ENCODE data around the gene PRUNE2.

PRUNE2 gene

GRCh38 chr9:76729116-76729515 lies 176.8 kb downstream of the PRUNE2 start:
- DNase-seq: peak; percentile 29

DNA sequence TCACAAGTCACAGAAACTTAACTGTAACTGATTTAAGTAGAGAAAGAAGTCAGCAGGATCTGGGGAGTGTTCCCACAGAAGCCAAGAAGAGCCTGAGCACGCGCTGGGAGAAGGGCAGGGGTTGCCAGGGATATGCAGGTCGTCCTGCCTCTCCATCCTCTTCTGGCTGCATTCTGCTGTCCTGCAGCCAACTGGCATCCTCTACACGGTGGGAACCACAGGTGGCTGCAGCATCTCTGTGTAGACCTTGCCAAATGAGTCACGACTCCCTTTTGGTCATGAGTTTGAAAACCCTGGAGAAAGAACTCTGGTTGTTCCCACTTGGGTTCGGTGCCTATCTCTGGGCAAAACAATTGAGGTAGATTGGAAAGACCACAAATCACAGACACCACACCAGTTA lies 180.0 kb downstream of the PRUNE2 start:
- peak; percentile 9 for DNase-seq

DNA sequence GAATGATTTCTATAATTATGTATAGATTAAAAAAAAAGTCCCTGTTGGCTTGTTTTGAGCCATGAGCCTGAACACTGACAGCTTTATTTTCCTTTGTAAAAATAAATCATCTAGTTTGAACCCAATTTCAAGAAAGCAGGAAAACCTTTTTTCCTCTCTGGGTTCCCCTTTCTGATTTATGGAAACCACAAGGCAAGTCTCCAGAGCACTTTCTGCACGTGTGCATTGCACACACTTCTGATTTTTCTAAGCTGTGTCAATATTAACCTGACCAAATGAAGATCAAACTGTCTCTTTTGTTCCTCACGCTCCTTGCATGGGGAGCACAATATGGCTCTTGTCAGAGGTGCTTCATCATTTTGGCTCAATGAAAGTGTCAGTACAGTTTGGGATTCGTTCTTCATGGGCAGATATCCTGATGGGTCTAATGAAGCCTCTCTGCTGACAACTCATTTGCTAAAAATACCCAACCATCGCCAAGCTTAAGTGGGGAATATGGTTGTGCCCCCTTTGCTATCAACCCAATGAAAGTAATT lies 180.8 kb downstream of the PRUNE2 start:
- peak; percentile 60 for DNase-seq

GRCh38 chr9:76720245-76720644 lies 185.7 kb downstream of the PRUNE2 start:
- no peak for DNase-seq

DNA sequence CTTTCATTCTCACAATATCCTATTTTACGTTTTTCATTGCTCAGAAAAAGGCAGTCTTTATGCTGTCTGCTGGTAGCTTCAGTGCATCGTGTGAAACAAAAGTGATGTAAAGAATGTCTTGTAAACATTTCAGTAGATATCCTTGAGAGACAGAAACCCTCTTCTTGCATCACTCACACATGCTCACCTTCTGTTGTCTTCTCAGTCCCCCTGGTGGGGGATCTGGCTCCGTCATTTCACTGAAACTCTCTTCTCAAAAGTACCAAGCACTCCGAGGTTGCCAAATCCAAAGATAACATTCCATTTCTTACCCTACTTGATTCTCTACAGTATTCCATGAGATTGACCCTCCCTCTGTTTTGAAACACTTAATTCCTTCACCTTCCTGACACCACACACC lies 187.7 kb downstream of the PRUNE2 start:
- DNase-seq: peak; percentile 52

DNA sequence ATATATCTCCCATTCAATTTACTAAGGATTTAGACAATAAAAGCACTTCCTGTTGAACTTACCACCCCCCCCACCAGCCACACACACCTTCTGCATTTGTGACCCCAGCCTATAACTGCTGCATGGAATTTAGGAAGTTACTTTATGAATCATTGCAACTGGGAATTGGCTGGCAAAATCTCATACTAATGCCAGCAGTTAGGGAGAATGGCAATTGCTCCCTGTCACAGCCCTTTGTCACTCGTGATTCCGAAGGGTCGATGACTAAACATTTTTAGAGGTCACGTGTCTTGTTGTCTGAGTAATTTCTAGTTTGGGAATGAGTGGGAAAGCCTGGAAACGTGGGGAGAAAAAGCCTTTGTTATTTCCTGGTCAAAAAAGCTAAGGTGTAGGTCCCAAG lies 188.3 kb downstream of the PRUNE2 start:
- peak; percentile 87 for DNase-seq

DNA sequence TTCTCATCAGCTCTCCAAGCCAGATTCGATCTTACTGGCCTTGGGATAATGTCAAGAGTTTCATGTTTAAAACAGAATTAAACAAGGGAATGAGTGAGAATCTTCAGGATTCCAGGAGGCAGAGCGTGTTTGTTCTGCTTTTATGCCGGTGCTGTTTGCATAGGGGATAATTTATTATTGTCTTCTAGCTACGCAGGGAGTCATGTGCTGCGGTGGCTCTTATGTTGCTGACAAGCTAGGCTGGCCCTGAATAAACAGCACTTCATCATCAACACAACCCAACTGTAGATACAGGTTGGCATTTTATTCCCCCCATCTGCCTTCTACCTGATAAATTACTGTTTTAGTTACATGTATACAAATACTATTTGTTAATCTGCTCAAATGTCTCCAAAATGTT lies 188.7 kb downstream of the PRUNE2 start:
- peak; percentile 89 for DNase-seq

DNA sequence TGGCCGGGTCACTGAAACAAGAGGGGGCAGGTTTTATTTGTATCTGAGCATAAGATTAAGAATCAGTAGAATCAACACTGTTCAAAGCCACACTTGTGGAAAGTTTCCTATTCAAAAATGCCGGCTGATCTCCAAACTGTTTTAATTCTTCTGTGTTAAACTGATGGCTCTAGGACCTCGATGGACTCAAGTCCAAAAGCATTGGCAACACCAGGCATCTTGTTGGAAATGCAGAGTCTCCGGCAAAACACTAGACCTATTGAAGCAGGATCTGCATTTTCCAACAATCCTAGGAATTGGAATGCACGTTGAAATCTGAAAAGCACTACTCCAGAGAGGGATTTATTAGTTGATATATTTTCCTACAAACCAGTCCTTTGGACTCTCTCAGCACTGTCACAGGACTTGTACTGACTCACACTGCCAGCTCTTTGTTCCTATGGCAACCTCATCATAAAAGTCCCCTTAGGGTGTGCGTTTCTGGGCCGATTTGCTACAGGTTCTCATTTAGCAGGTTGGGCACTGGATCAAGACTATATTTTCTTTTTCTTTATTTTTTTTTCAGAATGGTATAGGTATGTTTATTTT lies 189.7 kb downstream of the PRUNE2 start:
- DNase-seq: peak; percentile 64

DNA sequence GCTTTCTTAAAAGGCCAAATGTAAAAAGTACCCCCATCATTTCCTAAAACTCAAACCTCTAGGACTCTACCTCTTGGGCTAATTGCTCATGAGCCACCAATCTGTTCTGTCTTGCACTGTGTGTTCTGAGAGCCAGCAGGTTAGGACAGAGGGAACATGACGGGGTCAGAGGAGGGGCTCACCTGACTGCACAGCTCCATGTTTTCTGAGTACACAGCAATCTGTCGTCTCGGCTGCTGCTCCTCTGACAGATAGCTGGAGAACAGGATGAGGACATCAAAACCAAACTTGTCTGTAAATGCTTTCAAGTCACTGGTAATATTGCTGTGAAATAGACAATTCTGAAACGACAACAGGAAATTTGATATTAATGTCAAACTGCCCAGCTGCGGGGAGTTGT lies 192.5 kb downstream of the PRUNE2 start:
- DNase-seq: no peak

- no peak for DNase-seq
Observed at GRCh38 chr9:76709020-76709419, 196.9 kb downstream of the PRUNE2 start.

DNA sequence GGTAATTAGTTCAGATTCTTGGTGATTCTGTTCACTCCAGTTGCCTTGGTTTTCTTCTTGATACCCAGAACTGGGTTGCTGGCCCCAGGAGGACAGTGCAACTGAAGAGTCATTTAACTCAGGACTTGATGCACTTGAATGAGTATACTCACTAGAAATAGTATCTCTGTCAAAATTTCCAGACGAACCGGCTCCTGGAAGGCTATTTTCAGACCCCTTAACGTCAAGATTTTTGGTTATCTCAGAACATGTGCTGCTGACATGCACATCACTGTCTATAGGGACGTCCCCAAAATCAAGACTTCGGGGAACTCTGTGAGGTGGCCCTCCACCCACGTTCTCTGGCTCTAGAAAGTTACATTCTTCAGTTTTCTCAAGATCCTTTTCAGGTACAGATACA lies 198.4 kb downstream of the PRUNE2 start:
- no peak for DNase-seq

DNA sequence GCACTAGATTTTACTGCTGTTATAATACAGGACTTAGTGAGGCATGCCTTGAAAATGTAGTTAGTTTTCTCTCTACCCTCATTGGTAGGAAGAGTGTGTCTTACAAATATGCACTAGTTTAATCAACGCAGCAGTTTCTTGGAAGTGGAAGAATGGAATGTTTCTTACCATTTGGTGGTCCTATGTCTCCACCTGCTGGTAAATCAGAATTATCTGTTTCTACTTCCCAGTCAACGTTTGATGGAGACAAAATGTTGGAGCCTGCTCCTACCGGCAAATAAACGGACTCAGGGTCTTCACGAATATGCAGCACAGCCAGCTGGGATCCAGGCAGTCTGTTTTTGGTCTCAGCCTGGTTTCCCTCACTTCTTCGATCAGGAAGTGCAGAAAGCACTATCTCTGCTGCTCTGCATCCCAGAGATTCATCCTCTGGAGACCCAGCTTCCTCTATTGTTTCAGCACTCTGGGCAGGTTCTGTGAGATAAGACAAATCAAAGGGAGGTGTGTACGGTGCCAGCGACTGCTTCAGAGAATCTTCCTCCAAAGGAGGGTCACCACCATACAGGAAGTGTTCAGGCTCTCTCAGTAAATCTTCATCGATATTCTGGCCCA lies 201.2 kb downstream of the PRUNE2 start:
- peak; percentile 83 for DNase-seq

GRCh38 chr9:76703270-76703669 lies 202.6 kb downstream of the PRUNE2 start:
- no peak for DNase-seq

GRCh38 chr9:76701441-76702039 lies 204.4 kb downstream of the PRUNE2 start:
- DNase-seq: no peak

GRCh38 chr9:76700916-76701315 lies 205.0 kb downstream of the PRUNE2 start:
- DNase-seq: no peak

GRCh38 chr9:76699971-76700370 lies 205.9 kb downstream of the PRUNE2 start:
- no peak for DNase-seq

GRCh38 chr9:76697554-76697953 lies 208.4 kb downstream of the PRUNE2 start:
- DNase-seq: peak; percentile 5

- DNase-seq: no peak
Observed at GRCh38 chr9:76697081-76697480, 208.8 kb downstream of the PRUNE2 start.

DNA sequence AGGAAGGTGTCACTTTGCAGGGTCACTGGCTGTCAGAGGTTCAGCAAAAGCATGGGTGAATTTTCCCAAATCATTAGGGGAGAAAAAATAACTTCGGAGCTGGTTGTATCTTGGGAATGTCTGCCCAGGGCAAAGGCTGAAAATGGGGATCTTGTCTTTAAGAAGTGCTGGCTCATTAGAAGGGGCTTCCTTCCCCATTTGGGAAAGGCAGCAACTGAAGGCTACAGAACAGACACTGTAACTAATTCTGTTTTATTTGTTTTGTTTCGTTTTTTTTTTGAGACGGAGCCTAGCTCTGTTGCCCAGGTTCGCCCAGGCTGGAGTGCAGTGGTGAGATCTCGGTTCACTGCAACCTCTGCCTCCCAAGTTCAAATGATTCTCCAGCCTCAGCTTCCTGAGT lies 212.0 kb downstream of the PRUNE2 start:
- DNase-seq: no peak

DNA sequence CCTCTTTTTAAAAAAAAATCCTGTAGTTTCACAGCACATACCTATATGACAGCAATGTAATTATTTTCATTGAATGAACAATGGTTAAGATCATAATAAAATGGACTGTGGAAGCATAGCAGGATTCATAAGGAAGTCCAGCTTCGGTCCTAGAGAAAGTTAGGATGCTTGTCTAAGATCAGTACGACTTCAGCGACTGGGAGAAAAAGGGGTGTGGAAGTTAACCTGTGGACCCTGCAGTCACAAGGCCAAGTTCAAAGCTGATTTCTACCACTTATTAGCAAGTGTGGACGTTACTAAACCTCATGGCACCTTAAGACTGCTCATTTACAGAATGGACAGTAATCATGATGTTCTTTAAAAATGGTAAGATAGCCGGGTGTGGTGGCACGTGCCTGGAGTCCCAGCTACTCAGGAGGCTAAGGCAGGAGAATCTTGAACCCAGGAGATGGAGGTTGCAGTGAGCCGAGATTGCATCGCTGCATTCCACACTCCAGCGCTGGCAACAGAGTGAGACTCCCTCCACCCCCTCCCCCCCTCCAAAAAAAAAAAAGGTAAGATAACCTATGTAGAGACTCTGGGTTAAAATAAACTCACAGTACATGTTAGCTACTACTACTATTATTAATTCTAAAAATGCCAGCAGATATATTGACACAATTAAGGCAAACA lies 213.3 kb downstream of the PRUNE2 start:
- peak; percentile 50 for DNase-seq

GRCh38 chr9:76691517-76692313 lies 214.2 kb downstream of the PRUNE2 start:
- DNase-seq: peak; percentile 82

DNA sequence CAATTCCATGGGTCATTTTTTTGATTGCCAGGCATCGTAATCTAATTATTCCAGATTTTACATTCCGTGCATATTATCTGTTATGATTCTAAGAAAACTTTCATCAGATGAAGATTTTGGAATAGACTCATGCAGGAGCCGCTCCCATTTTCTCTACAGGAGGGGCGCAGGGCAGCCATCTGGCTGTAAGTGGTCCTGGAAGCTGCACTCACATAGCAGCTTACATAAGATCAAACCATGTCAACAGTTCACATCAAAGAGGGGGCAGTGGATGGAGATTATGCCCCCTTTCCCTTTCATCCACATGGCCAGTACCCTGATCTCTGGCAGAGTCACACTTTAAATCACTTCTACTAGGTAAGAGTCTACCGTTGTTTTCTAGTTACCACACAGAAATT lies 214.9 kb downstream of the PRUNE2 start:
- peak; percentile 16 for DNase-seq
